Measurements from ENCODE around the gene SFXN5.

Gene SFXN5

GRCh38 chr2:73082523-73083410 is 11.3 kb upstream of the SFXN5 start:
- DNase-seq (ENCODE audit: low read depth, low spot score), result no peak
- no peak overlapping the region for H3K4me3 ChIP-seq (ENCODE audit: low read depth, low read length)
- TF ChIP-seq CTCF (IDR thresholded peaks at IDR 0.05; ENCODE audit: insufficient read depth, low read length, missing control alignments), result no peak
- ChIA-PET CTCF (interaction anchor here (0.9 to 16.7 kb wide), 7 partner anchors 8 to 190 kb away, joined by 3 to 502 read pairs (median 50); partner anchors contain the start of gene SFXN5), POLR2A (no interaction called here)

- ChIA-PET POLR2A (no interaction called here), CTCF (interaction anchor here (1.4 to 16.7 kb wide), 3 partner anchors 9 to 188 kb away, joined by 4 to 502 read pairs (median 5); no protein-coding TSS in a partner anchor)
- no peak overlapping the region for H3K4me3 ChIP-seq (ENCODE audit: low read depth, low read length)
- DNase-seq (ENCODE audit: low read depth, low spot score), result no peak
- no peak for TF ChIP-seq CTCF (IDR thresholded peaks at IDR 0.05; ENCODE audit: insufficient read depth, low read length, missing control alignments)
Observed at GRCh38 chr2:73081181-73081671, 9.7 kb upstream of the SFXN5 start.

GRCh38 chr2:73080321-73081131 is 9.0 kb upstream of the SFXN5 start:
- no peak for DNase-seq (ENCODE audit: low read depth, low spot score)
- ChIA-PET CTCF (interaction anchor here (0.6 to 16.7 kb wide), 6 partner anchors 8 to 187 kb away, joined by 3 to 502 read pairs (median 4); partner anchors contain the start of gene SFXN5), POLR2A (no interaction called here)
- no peak for TF ChIP-seq CTCF (IDR thresholded peaks at IDR 0.05; ENCODE audit: insufficient read depth, low read length, missing control alignments)
- H3K4me3 ChIP-seq (ENCODE audit: low read depth, low read length), result no peak overlapping the region

- no peak overlapping the region for H3K4me3 ChIP-seq (ENCODE audit: low read depth, low read length)
- TF ChIP-seq CTCF (IDR thresholded peaks at IDR 0.05; ENCODE audit: insufficient read depth, low read length, missing control alignments), result no peak
- ChIA-PET POLR2A (no interaction called here), CTCF (interaction anchor here (1.0 to 16.7 kb wide), 6 partner anchors 10 to 186 kb away, joined by 3 to 502 read pairs (median 8); no protein-coding TSS in a partner anchor)
- no peak for DNase-seq (ENCODE audit: low read depth, low spot score)
Observed at GRCh38 chr2:73079636-73080035, 8.1 kb upstream of the SFXN5 start.

- TF ChIP-seq CTCF (IDR thresholded peaks at IDR 0.05; ENCODE audit: insufficient read depth, low read length, missing control alignments), result no peak
- no peak overlapping the region for H3K4me3 ChIP-seq (ENCODE audit: low read depth, low read length)
- ChIA-PET CTCF (interaction anchor here (0.6 to 16.7 kb wide), 8 partner anchors 7 to 185 kb away, joined by 3 to 502 read pairs (median 12); no protein-coding TSS in a partner anchor), POLR2A (no interaction called here)
- no peak for DNase-seq (ENCODE audit: low read depth, low spot score)
Observed at GRCh38 chr2:73078457-73079411, 7.2 kb upstream of the SFXN5 start.

Measured in AG04449 (cell line).